ENCODE data around the gene HAPLN1. TPM values are rescaled to one million over a fixed set of nuclear protein-coding genes. Genes with fewer than 3 reads are reported as not detected.

HAPLN1 gene
- total RNA-seq, 4 donors from 2014 or later: 2.0 TPM; not detected in 3

DNA sequence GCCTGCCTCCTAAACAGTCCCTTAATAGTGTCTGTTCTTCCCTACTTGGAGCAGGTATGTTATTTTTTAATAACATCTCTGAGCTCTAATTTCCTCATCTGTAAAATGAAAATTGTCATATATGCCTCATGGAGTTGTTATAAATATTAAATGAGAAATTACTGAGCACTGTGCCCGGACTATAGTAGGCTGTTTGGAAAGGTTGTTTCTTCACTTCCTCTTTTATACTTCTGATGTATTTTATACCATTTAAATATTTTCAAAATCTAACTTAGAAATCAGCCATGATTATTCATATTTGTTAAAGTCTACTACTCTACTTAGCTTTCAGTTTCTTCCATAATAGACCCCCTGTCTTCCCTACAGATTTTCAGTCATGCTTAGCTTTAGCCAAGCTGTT is 30.5 kb upstream of the HAPLN1 start:
- Histone ChIP-seq H3K27ac (no peak overlapping the region), H3K4me1 (no peaks in the 10 kb centered on the region), H3K36me3 (no peaks in the 10 kb centered on the region), H3K9me3 (no peaks in the 10 kb centered on the region), H3K27me3 (no peaks in the 10 kb centered on the region), H3K4me3 (no peak overlapping the region)
- DNase-seq: no peak
- intact Hi-C loops (cut with DNase I; ENCODE audit: low total_unique reads): no loop called here
- TF ChIP-seq CTCF (IDR thresholded peaks at IDR 0.05): no peak
- no peak for TF ChIP-seq POLR2A (IDR thresholded peaks at IDR 0.05)

- H3K27me3 ChIP-seq: no peaks in the 10 kb centered on the region
- H3K4me1 ChIP-seq: no peaks in the 10 kb centered on the region
- H3K4me3 ChIP-seq: no peak overlapping the region
- no peak overlapping the region for H3K27ac ChIP-seq
- H3K36me3 ChIP-seq: no peaks in the 10 kb centered on the region
- H3K9me3 ChIP-seq: no peaks in the 10 kb centered on the region
- no peak for DNase-seq
- TF ChIP-seq CTCF (IDR thresholded peaks at IDR 0.05) (no peak), POLR2A (IDR thresholded peaks at IDR 0.05) (no peak)
- intact Hi-C loops (cut with DNase I; ENCODE audit: low total_unique reads): no loop called here
These were observed 30.1 kb upstream of the HAPLN1 start for GRCh38 chr5:83750749-83751148.

DNA sequence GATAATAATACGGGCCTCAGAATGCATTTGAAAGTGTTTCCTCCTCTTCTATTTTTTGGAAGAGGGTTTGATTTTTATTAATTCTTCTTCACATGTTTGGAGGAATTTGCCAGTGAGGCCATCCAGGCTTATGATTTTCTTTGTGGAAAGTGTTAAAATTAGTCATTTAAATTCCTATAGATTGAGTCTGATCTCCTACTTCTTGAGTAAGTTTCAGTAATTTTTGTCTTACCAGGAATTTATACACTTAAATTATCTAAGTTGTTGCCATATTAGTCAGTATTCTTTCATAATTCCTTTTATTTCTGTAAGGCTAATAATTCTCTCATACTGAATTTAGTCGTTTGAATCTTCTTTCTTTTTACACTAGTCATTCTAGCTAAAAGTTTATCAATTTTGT is 25.2 kb upstream of the HAPLN1 start:
- H3K27me3 ChIP-seq: no peaks in the 10 kb centered on the region
- no peak for DNase-seq
- no peak for TF ChIP-seq CTCF (IDR thresholded peaks at IDR 0.05)
- no peak for TF ChIP-seq POLR2A (IDR thresholded peaks at IDR 0.05)
- H3K9me3 ChIP-seq: no peaks in the 10 kb centered on the region
- H3K4me3 ChIP-seq: no peak overlapping the region
- no peak overlapping the region for H3K27ac ChIP-seq
- intact Hi-C loops (cut with DNase I; ENCODE audit: low total_unique reads): no loop called here
- H3K36me3 ChIP-seq: no peaks in the 10 kb centered on the region
- no peaks in the 10 kb centered on the region for H3K4me1 ChIP-seq

GRCh38 chr5:83744821-83745220 is 24.2 kb upstream of the HAPLN1 start:
- Histone ChIP-seq H3K4me1 (no peaks in the 10 kb centered on the region), H3K27me3 (no peaks in the 10 kb centered on the region), H3K27ac (no peak overlapping the region), H3K4me3 (no peak overlapping the region), H3K9me3 (no peaks in the 10 kb centered on the region), H3K36me3 (no peaks in the 10 kb centered on the region)
- intact Hi-C loops (cut with DNase I; ENCODE audit: low total_unique reads): no loop called here
- TF ChIP-seq POLR2A (IDR thresholded peaks at IDR 0.05) (no peak), CTCF (IDR thresholded peaks at IDR 0.05) (no peak)
- no peak for DNase-seq

DNA sequence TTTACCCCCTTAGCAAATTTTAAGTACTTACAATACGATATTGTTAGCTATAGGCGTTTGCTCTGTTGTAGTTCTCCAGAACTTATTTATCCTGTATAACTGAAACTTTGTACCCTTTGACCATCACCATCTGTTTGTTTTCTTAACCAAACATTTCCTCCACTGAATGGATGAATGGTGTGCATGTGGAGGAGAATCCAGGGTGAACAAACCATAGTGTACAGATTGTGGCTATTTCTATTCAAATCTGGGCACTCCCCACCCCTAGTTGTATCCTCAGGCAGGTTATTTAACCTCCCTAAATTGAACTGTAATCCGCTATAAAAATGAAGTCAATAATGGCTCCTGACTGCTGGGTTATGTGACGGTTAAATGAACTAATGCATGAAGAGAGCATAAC is 21.4 kb upstream of the HAPLN1 start:
- TF ChIP-seq POLR2A (IDR thresholded peaks at IDR 0.05): no peak
- TF ChIP-seq CTCF (IDR thresholded peaks at IDR 0.05): no peak
- Histone ChIP-seq H3K9me3 (no peaks in the 10 kb centered on the region), H3K4me3 (no peak overlapping the region), H3K27ac (no peak overlapping the region), H3K36me3 (no peaks in the 10 kb centered on the region), H3K4me1 (no peaks in the 10 kb centered on the region), H3K27me3 (no peaks in the 10 kb centered on the region)
- no peak for DNase-seq
- intact Hi-C loops (cut with DNase I; ENCODE audit: low total_unique reads): no loop called here
